Heart left ventricle (tissue), 13 donors: ENCODE measurements around the gene NAA40.

ENCODE experiments used
- POLR2A ChIP-seq, 2 donors: fragments of 450-650 bp; IDR thresholded peaks; one replicate each; pipeline ENCODE4 v1.6.1; 2017; ENCODE audit warnings: antibody characterized with exemption in 2 of 2, mild to moderate bottlenecking in 2 of 2, moderate library complexity in 2 of 2
- TF ChIP-seq, protein P1 (sequence below), 12 donors: fragments of 200-600 bp; sonication (generic) in 4 of 12; IDR thresholded peaks; one replicate each; pipeline versions ENCODE4 v1.5.0 to v1.8.0; 2018 to 2022; ENCODE audit warnings: antibody characterized with exemption in 12 of 12, mild to moderate bottlenecking in 5 of 12
- donor health status: ischemic (EF 13 %, LVEDD 7.1; RV severe dilation, severe dysfunction).
- donor health status: DM: no; HTN: yes; CAD: no.
- donor health status: DM: no; HTN: no; CAD: no.
- donor health status: ischemic (EF 25% LVEDD 6.9; RV normal size, moderate dysfunction).
- donor health status: ischemic (EF 25% LVEDD 5.7; RV mildly dilated, moderate dysfunction).
- donor health status: ischemic (EF 35%, LVEDD 5.7; RV mildly dilated, moderate dysfunction).
- donor health status: nonischemic (EF 11% LVEDD 7.7; RV severe dilation, severe dysfunction).
- donor health status: DM: yes; HTN: yes; CAD: no.
- donor health status: PGD.
- donor health status: ischemic (EF 29% LVEDD 5.4; RV normal size, mild dysfunction).
- donor health status: nonischemic (EF 23%, LVEDD 6.1; RV moderate dilation, normal function).

DNA sequence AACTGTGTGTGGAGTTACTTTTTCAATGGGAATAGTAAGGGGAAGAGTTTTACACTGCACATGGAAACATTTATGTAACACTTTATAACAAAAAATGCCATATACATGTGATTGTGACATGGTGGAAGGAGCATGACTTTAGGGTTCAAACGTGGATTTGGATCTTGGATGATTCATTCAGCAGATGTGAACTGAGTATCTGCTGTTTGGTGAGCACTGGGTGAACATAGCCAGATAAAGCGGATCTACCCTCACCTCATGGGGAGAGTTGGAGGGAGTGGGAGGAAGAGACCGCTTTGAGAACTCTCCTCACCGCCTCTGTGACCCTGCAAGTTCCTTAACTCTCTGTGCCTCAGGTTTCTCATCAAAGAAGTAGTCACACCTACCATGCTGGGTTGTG is 3.1 kb downstream of the NAA40 start:
- TF ChIP-seq, protein P1, sequence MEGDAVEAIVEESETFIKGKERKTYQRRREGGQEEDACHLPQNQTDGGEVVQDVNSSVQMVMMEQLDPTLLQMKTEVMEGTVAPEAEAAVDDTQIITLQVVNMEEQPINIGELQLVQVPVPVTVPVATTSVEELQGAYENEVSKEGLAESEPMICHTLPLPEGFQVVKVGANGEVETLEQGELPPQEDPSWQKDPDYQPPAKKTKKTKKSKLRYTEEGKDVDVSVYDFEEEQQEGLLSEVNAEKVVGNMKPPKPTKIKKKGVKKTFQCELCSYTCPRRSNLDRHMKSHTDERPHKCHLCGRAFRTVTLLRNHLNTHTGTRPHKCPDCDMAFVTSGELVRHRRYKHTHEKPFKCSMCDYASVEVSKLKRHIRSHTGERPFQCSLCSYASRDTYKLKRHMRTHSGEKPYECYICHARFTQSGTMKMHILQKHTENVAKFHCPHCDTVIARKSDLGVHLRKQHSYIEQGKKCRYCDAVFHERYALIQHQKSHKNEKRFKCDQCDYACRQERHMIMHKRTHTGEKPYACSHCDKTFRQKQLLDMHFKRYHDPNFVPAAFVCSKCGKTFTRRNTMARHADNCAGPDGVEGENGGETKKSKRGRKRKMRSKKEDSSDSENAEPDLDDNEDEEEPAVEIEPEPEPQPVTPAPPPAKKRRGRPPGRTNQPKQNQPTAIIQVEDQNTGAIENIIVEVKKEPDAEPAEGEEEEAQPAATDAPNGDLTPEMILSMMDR (IDR thresholded peaks at IDR 0.05) = no peak
- TF ChIP-seq POLR2A (IDR thresholded peaks at IDR 0.05) = no peak
